ENCODE results near the gene RGS3.

RGS3 gene

GRCh38 chr9:113464286-113464660 is 746 bp downstream of the RGS3 start:
- in situ Hi-C loops (cut with HindIII; ENCODE audit: low sequenced_read_pairs): no loop called here

- in situ Hi-C loops (cut with HindIII; ENCODE audit: low sequenced_read_pairs): no loop called here
These were observed 2.1 kb downstream of the RGS3 start for GRCh38 chr9:113465599-113466140.

GRCh38 chr9:113467183-113467582 is 3.7 kb downstream of the RGS3 start:
- in situ Hi-C loops (cut with HindIII; ENCODE audit: low sequenced_read_pairs): no loop called here

- in situ Hi-C loops (cut with HindIII; ENCODE audit: low sequenced_read_pairs): no loop called here
These were observed 5.4 kb downstream of the RGS3 start for GRCh38 chr9:113468716-113469448.

- in situ Hi-C loops (cut with HindIII; ENCODE audit: low sequenced_read_pairs): no loop called here
These were observed 7.6 kb downstream of the RGS3 start for GRCh38 chr9:113471143-113471542.

- in situ Hi-C loops (cut with HindIII; ENCODE audit: low sequenced_read_pairs): no loop called here
These were observed 8.0 kb downstream of the RGS3 start for GRCh38 chr9:113471566-113471965.

- in situ Hi-C loops (cut with HindIII; ENCODE audit: low sequenced_read_pairs): no loop called here
These were observed 8.7 kb downstream of the RGS3 start for GRCh38 chr9:113472199-113472598.

- in situ Hi-C loops (cut with HindIII; ENCODE audit: low sequenced_read_pairs): no loop called here
These were observed 11.0 kb downstream of the RGS3 start for GRCh38 chr9:113474360-113475028.

- in situ Hi-C loops (cut with HindIII; ENCODE audit: low sequenced_read_pairs): no loop called here
These were observed 11.5 kb downstream of the RGS3 start for GRCh38 chr9:113475031-113475430.

GRCh38 chr9:113475992-113476391 is 12.5 kb downstream of the RGS3 start:
- in situ Hi-C loops (cut with HindIII; ENCODE audit: low sequenced_read_pairs): no loop called here

- in situ Hi-C loops (cut with HindIII; ENCODE audit: low sequenced_read_pairs): no loop called here
These were observed 13.0 kb downstream of the RGS3 start for GRCh38 chr9:113476511-113476916.

GRCh38 chr9:113477058-113477457 is 13.5 kb downstream of the RGS3 start:
- in situ Hi-C loops (cut with HindIII; ENCODE audit: low sequenced_read_pairs): no loop called here

GRCh38 chr9:113477661-113478060 is 14.1 kb downstream of the RGS3 start:
- in situ Hi-C loops (cut with HindIII; ENCODE audit: low sequenced_read_pairs): no loop called here

- in situ Hi-C loops (cut with HindIII; ENCODE audit: low sequenced_read_pairs): no loop called here
These were observed 15.7 kb downstream of the RGS3 start for GRCh38 chr9:113479174-113479621.

- in situ Hi-C loops (cut with HindIII; ENCODE audit: low sequenced_read_pairs): no loop called here
These were observed 17.1 kb downstream of the RGS3 start for GRCh38 chr9:113480612-113481011.

- in situ Hi-C loops (cut with HindIII; ENCODE audit: low sequenced_read_pairs): no loop called here
These were observed 17.8 kb downstream of the RGS3 start for GRCh38 chr9:113481176-113481787.

- in situ Hi-C loops (cut with HindIII; ENCODE audit: low sequenced_read_pairs): no loop called here
These were observed 18.8 kb downstream of the RGS3 start for GRCh38 chr9:113482341-113482740.

GRCh38 chr9:113482991-113483675 is 19.6 kb downstream of the RGS3 start:
- in situ Hi-C loops (cut with HindIII; ENCODE audit: low sequenced_read_pairs): no loop called here

GRCh38 chr9:113483676-113484257 is 20.2 kb downstream of the RGS3 start:
- in situ Hi-C loops (cut with HindIII; ENCODE audit: low sequenced_read_pairs): no loop called here

GRCh38 chr9:113484258-113484730 is 20.8 kb downstream of the RGS3 start:
- in situ Hi-C loops (cut with HindIII; ENCODE audit: low sequenced_read_pairs): no loop called here

GRCh38 chr9:113485761-113486115 is 22.2 kb downstream of the RGS3 start:
- in situ Hi-C loops (cut with HindIII; ENCODE audit: low sequenced_read_pairs): no loop called here
